GM21529 (cell line): Measurements from ENCODE around the gene ANKRD33B.

ENCODE experiments used
- ATAC-seq: cut with Tn5 transposase; IDR thresholded peaks from one replicate; pipeline ENCODE4 v1.9.1; 2021; ENCODE audit not compliant: unreplicated experiment

Gene ANKRD33B

GRCh38 chr5:10689391-10690081 is 125.7 kb downstream of the ANKRD33B start:
- ATAC-seq, result no peak

- ATAC-seq, result no peak
Observed at GRCh38 chr5:10690460-10691440, 126.9 kb downstream of the ANKRD33B start.

GRCh38 chr5:10691826-10692785 is 128.2 kb downstream of the ANKRD33B start:
- no peak for ATAC-seq

- ATAC-seq, result no peak
Observed at GRCh38 chr5:10695055-10695649, 131.3 kb downstream of the ANKRD33B start.

GRCh38 chr5:10695759-10696543 is 132.1 kb downstream of the ANKRD33B start:
- no peak for ATAC-seq

- ATAC-seq, result peak; percentile 55
Observed at GRCh38 chr5:10699281-10699874, 135.5 kb downstream of the ANKRD33B start.

GRCh38 chr5:10699987-10700386 is 136.1 kb downstream of the ANKRD33B start:
- ATAC-seq, result peak; percentile 68

GRCh38 chr5:10700516-10700915 is 136.6 kb downstream of the ANKRD33B start:
- ATAC-seq, result no peak

GRCh38 chr5:10701567-10702039 is 137.7 kb downstream of the ANKRD33B start:
- no peak for ATAC-seq

GRCh38 chr5:10702040-10702629 is 138.3 kb downstream of the ANKRD33B start:
- no peak for ATAC-seq

- ATAC-seq, result no peak
Observed at GRCh38 chr5:10702911-10703491, 139.1 kb downstream of the ANKRD33B start.

- no peak for ATAC-seq
Observed at GRCh38 chr5:10703676-10704075, 139.8 kb downstream of the ANKRD33B start.

- peak; percentile 24 for ATAC-seq
Observed at GRCh38 chr5:10704949-10705621, 141.2 kb downstream of the ANKRD33B start.

GRCh38 chr5:10705747-10706146 is 141.9 kb downstream of the ANKRD33B start:
- no peak for ATAC-seq

GRCh38 chr5:10706326-10706725 is 142.5 kb downstream of the ANKRD33B start:
- ATAC-seq, result no peak
